GM12875 (cell line): Measurements from ENCODE around the gene CTNND1.

Experiments
- H3K4me3 ChIP-seq: one replicate; pipeline ENCODE4 v1.5.1; 2011; ENCODE audit warnings: low read depth, low read length, control low read depth
- TF ChIP-seq, protein P1 (sequence below): IDR thresholded peaks from 2 replicates; pipeline ENCODE4 v1.5.1; 2011; ENCODE audit warnings: low read depth, mild to moderate bottlenecking, control low read depth, inconsistent platforms, low read length, moderate library complexity, borderline replicate concordance; ENCODE audit not compliant: insufficient read depth

Gene CTNND1

GRCh38 chr11:57785072-57785471 is 23.5 kb downstream of the CTNND1 start:
- TF ChIP-seq, protein P1, sequence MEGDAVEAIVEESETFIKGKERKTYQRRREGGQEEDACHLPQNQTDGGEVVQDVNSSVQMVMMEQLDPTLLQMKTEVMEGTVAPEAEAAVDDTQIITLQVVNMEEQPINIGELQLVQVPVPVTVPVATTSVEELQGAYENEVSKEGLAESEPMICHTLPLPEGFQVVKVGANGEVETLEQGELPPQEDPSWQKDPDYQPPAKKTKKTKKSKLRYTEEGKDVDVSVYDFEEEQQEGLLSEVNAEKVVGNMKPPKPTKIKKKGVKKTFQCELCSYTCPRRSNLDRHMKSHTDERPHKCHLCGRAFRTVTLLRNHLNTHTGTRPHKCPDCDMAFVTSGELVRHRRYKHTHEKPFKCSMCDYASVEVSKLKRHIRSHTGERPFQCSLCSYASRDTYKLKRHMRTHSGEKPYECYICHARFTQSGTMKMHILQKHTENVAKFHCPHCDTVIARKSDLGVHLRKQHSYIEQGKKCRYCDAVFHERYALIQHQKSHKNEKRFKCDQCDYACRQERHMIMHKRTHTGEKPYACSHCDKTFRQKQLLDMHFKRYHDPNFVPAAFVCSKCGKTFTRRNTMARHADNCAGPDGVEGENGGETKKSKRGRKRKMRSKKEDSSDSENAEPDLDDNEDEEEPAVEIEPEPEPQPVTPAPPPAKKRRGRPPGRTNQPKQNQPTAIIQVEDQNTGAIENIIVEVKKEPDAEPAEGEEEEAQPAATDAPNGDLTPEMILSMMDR: no peak
- no peak overlapping the region for H3K4me3 ChIP-seq

DNA sequence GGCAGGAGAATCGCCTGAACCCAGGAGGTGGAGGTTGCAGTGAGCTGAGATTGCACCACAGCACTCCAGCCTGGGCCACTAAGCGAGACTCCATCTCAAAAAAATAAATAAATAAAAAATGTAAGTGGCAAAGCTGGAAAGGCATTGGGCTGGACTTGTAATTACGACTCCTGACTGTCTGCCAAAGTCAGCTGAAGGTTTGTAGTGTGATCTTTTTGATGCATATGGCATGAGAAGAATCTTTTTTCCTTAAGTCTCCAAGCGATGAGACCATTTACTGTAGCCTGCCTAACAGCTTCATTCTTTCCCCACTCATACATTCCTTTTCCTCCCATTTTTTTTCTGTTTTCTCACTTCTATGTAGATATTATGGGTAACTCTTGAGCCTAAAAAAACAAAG is 24.8 kb downstream of the CTNND1 start:
- H3K4me3 ChIP-seq: no peak overlapping the region
- TF ChIP-seq, protein P1: no peak

GRCh38 chr11:57787006-57787604 is 25.5 kb downstream of the CTNND1 start:
- TF ChIP-seq, protein P1: no peak
- H3K4me3 ChIP-seq: no peak overlapping the region

- TF ChIP-seq, protein P1: no peak
- no peak overlapping the region for H3K4me3 ChIP-seq
These were observed 26.5 kb downstream of the CTNND1 start for GRCh38 chr11:57787920-57788702.

DNA sequence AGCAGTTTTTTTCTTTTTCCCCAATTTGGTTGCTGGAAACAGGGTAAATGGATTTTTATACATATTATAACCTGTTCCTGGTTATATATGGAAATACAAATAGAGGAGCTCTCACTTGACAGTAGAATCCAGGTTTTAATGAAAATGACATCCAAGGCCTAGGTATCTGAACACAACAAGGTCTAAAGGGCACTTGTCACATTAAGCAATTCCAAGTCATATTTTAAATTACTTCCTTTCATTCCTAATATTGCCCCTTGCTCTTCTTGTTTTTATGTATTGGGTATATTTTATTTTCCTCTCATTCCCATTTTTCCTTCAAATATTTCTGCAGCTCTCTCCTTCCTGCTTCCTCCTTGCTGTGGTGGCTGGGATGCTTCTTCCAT is 27.1 kb downstream of the CTNND1 start:
- TF ChIP-seq, protein P1: no peak
- no peak overlapping the region for H3K4me3 ChIP-seq

- TF ChIP-seq, protein P1: no peak
- no peak overlapping the region for H3K4me3 ChIP-seq
These were observed 29.9 kb downstream of the CTNND1 start for GRCh38 chr11:57791321-57792059.
